Esophagus squamous epithelium (tissue), 5 donors: ENCODE results near the gene ELFN2. TPM values are rescaled to one million over a fixed set of nuclear protein-coding genes. Genes with fewer than 3 reads are reported as not detected.
A peak's percentile ranks its signal among the peaks of the same experiment; 100 is the strongest.

Experiments
- DNase-seq: peaks from one replicate; lab custom pipeline; 2025; lab: John Stamatoyannopoulos, UW
- H3K27ac ChIP-seq, 4 donors: fragments of 200-600 bp; sonication (generic); one replicate each; pipeline ENCODE4 v1.5.1; 2016 to 2019; ENCODE audit warnings: mild to moderate bottlenecking in 1 of 4
- H3K27me3 ChIP-seq, 4 donors: fragments of 200-600 bp; sonication (generic); 1 replicate in 3 of 4; 2 replicates in 1 of 4; pipeline versions ENCODE4 v1.5.1 to v1.6.0; 2017 to 2021; ENCODE audit warnings: antibody characterized with exemption in 1 of 4
- H3K36me3 ChIP-seq, 3 donors: fragments of 200-600 bp; sonication (generic); one replicate each; pipeline ENCODE4 v1.5.1; 2016 to 2019
- H3K4me1 ChIP-seq, 3 donors: fragments of 200-600 bp; sonication (generic); one replicate each; pipeline ENCODE4 v1.5.1; 2017 to 2019
- H3K4me3 ChIP-seq, 4 donors: fragments of 200-600 bp; sonication (generic); 1 replicate in 3 of 4; 2 replicates in 1 of 4; pipeline ENCODE4 v1.5.1; 2016 to 2019; ENCODE audit warnings: mild to moderate bottlenecking in 2 of 4, moderate library complexity in 1 of 4
- H3K9me3 ChIP-seq, 3 donors: fragments of 200-600 bp; sonication (generic); one replicate each; pipeline ENCODE4 v1.5.1; 2016 to 2019
- POLR2A ChIP-seq, 4 donors: fragments of 450-650 bp; IDR thresholded peaks; one replicate each; pipeline ENCODE4 v1.6.1; 2017; ENCODE audit warnings: antibody characterized with exemption in 4 of 4, mild to moderate bottlenecking in 4 of 4, moderate library complexity in 3 of 4
- WGBS, 2 donors: methylation state at CpG; one replicate each; pipeline ENCODE4 v1.1.5; 2018; 5-methylcytosine and 5-hydroxymethylcytosine counted together
- intact Hi-C: fragments of 100-400 bp; cut with DNase I; formaldehyde crosslinking; loops from one replicate; pipeline ENCODE4 v1.15.0; 2022
- total RNA-seq, 4 donors: library from RNA; depleted of rRNA; stranded (reverse); fragments of >200 nt; gene quantifications; one replicate each; pipeline ENCODE4 v1.1.0, GENCODE V29; 2016
- TF ChIP-seq, protein P1 (sequence below), 6 experiments: fragments of 450-650 bp in 4 of 6; fragments of 200-600 bp in 2 of 6; sonication (generic) in 2 of 6; IDR thresholded peaks; one replicate each; pipeline ENCODE4 v1.5.1; 2016 to 2019; ENCODE audit warnings: antibody characterized with exemption in 6 of 6, mild to moderate bottlenecking in 4 of 6, moderate library complexity in 4 of 6
- donor health status: DM: yes; HTN: yes; CAD: no.

Gene ELFN2, protein sequence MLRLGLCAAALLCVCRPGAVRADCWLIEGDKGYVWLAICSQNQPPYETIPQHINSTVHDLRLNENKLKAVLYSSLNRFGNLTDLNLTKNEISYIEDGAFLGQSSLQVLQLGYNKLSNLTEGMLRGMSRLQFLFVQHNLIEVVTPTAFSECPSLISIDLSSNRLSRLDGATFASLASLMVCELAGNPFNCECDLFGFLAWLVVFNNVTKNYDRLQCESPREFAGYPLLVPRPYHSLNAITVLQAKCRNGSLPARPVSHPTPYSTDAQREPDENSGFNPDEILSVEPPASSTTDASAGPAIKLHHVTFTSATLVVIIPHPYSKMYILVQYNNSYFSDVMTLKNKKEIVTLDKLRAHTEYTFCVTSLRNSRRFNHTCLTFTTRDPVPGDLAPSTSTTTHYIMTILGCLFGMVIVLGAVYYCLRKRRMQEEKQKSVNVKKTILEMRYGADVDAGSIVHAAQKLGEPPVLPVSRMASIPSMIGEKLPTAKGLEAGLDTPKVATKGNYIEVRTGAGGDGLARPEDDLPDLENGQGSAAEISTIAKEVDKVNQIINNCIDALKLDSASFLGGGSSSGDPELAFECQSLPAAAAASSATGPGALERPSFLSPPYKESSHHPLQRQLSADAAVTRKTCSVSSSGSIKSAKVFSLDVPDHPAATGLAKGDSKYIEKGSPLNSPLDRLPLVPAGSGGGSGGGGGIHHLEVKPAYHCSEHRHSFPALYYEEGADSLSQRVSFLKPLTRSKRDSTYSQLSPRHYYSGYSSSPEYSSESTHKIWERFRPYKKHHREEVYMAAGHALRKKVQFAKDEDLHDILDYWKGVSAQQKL
- not detected for total RNA-seq

DNA sequence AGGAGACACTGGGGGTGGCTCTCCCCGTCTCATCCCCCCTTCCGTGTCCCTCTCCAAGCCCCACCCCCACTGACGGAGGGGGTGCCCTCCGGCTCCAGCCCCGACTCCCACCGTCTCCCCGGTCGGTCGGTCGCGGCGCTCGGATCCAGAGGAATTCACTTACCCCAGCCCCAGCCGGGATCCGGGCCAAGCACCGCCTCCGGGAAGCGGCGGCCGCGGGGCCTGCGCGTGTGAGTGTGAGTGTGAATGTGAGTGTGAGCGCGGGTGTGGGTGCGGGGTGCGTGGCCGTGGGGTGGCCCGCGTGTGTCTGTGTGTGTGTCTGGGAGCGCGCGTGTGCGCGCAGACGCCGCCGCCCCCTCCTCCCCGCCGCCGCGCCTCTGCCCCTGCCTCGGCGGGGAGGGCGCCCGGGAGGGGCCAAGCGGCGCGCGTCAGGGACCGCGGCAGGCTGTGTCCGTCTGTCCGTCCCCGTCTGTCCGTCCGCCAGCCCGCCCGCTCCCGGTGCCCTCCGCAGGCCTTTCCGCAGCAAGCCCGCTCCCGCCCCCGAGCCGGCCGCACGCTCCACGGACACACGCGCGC is at the start of gene ELFN2:
Gene ELFN2 (minus strand): TSS at position 345 of the 576 bp plus-strand sequence. CDS start 51,945 bp downstream, outside the sequence.
- peaks cover 9 to 24% (median 10%) of the 10 kb centered on the region in 3 donors for H3K4me1 ChIP-seq
- TF ChIP-seq, protein P1, sequence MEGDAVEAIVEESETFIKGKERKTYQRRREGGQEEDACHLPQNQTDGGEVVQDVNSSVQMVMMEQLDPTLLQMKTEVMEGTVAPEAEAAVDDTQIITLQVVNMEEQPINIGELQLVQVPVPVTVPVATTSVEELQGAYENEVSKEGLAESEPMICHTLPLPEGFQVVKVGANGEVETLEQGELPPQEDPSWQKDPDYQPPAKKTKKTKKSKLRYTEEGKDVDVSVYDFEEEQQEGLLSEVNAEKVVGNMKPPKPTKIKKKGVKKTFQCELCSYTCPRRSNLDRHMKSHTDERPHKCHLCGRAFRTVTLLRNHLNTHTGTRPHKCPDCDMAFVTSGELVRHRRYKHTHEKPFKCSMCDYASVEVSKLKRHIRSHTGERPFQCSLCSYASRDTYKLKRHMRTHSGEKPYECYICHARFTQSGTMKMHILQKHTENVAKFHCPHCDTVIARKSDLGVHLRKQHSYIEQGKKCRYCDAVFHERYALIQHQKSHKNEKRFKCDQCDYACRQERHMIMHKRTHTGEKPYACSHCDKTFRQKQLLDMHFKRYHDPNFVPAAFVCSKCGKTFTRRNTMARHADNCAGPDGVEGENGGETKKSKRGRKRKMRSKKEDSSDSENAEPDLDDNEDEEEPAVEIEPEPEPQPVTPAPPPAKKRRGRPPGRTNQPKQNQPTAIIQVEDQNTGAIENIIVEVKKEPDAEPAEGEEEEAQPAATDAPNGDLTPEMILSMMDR (IDR thresholded peaks at IDR 0.05) = no peak
- TF ChIP-seq POLR2A (IDR thresholded peaks at IDR 0.05) = no peak
- H3K9me3 ChIP-seq = no peaks in the 10 kb centered on the region
- no peak for DNase-seq
- intact Hi-C loops = loop anchor here (10.0 kb wide), 1 partner anchor 112 kb away; no protein-coding TSS in a partner anchor
- H3K27ac ChIP-seq = no peak within 1 kb of the TSS
- peak within 1 kb of the TSS; percentile 20 to 65 (median 38) for H3K4me3 ChIP-seq
- H3K36me3 ChIP-seq = no peaks in the 10 kb centered on the region
- 0 to 10% methylated on average over 3 to 4 of the region's 72 CpGs for WGBS, 2 donors
- H3K27me3 ChIP-seq = peaks cover 12 to 100% (median 27%) of the 10 kb centered on the region in 4 donors

DNA sequence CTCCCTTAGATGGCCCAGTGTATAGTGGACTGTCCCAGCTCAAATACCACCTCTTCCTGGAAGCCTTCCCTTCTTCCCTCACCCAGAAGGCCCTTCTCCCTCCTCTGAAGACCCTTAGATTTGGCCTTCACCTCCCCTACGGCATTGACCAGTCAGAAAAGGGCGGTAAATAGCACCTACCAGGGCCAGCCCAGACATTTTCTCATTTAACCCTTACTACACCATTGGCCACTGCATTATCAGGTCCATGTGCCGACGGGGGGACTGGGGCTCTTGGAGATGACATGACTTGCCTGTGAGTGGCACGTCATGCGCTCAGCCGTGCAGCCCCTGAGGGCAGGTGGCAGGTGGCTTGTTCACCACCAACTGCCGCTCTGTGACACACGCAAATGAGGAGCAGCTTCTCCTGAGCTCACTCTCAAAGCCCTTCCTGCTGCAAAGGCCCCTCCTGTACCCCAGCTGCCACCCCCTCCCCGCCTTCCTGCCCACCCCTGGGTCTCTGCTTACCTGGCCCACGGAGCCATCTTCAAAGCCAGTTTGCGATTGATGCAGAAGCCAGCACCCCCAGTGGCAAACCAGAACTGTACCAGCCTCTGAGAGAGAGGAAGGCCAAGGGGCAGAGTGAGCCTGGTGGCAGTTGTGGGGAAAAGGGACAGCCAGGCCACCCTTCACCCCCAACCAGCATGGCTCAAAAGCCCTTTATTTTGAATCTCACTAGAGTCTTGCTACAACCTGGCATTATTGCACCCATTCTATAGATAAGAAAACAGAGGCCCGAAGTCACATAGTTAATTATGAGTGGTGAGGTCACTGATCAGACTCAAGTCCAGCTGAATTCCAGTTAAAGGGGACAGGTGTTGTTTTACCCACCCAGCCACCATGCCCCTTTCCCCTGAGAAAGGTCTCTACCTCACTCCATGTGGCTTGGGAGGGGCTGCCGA is 49.4 kb upstream of the ELFN2 start:
- TF ChIP-seq, protein P1 (IDR thresholded peaks at IDR 0.05) = no peak
- no peak for TF ChIP-seq POLR2A (IDR thresholded peaks at IDR 0.05)
- intact Hi-C loops = no loop called here
- H3K36me3 ChIP-seq = peaks cover 0 to 37% (median 0%) of the 10 kb centered on the region in 3 donors
- 71 to 83% methylated on average over 3 to 9 of the region's 14 CpGs for WGBS, 2 donors
- H3K9me3 ChIP-seq = no peaks in the 10 kb centered on the region
- H3K27me3 ChIP-seq = peaks cover 0 to 65% (median 3%) of the 10 kb centered on the region in 4 donors
- no peak for DNase-seq
- no peaks in the 10 kb centered on the region for H3K4me1 ChIP-seq
- H3K27ac ChIP-seq = no peak overlapping the region
- no peak overlapping the region for H3K4me3 ChIP-seq

DNA sequence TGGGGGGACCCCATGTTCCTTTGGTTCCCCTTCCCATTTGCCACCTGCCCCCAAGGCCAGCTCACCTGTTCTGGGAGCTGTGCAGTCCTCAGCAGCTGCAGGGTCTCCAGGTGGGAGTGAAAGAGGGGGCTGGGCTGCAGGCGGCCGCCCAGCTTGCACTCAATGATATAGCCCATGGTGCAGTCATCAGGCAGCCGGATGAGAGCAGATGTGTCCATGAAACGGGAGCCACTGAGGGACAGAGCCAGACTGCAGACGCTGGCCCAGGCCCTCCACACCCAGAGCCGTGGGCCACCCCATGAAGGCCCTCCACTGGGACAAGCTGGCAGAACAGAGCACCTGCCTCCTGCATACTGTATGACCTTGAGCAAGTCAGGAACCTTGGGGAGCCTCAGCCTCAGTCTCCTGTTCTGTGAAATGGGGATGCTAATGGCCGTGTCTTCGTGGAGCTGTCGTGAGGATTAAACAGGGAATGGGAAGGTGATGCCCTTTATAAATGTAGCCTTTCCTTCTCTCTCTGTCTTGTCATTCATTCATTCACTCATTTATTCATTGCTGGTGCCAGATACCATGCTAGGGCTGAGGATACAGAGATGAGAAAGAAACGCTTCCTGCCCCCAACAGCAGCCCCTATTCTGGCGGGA is 47.3 kb upstream of the ELFN2 start:
- H3K9me3 ChIP-seq = no peaks in the 10 kb centered on the region
- intact Hi-C loops = no loop called here
- H3K4me3 ChIP-seq = no peak overlapping the region
- H3K4me1 ChIP-seq = no peaks in the 10 kb centered on the region
- H3K27me3 ChIP-seq = peaks cover 0 to 52% (median 3%) of the 10 kb centered on the region in 4 donors
- TF ChIP-seq, protein P1 (IDR thresholded peaks at IDR 0.05) = no peak
- TF ChIP-seq POLR2A (IDR thresholded peaks at IDR 0.05) = no peak
- H3K27ac ChIP-seq = no peak overlapping the region
- H3K36me3 ChIP-seq = peaks cover 0 to 35% (median 0%) of the 10 kb centered on the region in 3 donors
- no peak for DNase-seq
- WGBS, 2 donors = 77 to 92% methylated on average over 5 to 6 of the region's 11 CpGs

DNA sequence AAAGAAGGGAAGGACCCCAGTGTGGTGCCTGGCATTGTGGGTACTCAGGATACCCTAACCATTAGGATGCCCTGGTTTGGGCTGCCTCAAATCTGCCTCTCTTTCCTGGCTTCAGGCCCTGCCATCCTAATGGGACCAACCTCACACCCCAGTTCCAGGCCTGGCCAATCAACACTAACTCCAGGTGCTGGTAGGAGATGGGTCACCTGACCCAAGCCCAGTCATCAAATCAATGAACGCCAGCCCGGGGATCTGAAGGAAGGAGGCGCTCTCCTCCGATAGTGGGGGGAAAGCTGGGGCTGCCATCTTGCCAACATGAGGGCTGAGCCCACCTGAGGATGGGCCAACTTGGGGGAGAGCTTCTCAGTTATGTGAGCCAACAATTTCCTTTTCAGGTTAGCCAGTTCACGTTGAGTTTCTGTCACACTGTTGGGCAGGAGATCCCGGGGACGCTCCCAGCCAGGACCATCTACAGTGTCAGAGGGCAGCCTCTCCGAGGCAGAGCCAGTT is 46.2 kb upstream of the ELFN2 start:
- intact Hi-C loops = no loop called here
- Histone ChIP-seq H3K27me3 (peaks cover 0 to 59% (median 3%) of the 10 kb centered on the region in 4 donors), H3K36me3 (peaks cover 0 to 24% (median 0%) of the 10 kb centered on the region in 3 donors), H3K27ac (no peak overlapping the region), H3K9me3 (no peaks in the 10 kb centered on the region), H3K4me3 (no peak overlapping the region), H3K4me1 (no peaks in the 10 kb centered on the region)
- no peak for DNase-seq
- 64 to 67% methylated on average over 2 to 5 of the region's 8 CpGs for WGBS, 2 donors
- TF ChIP-seq, protein P1 (IDR thresholded peaks at IDR 0.05) = no peak
- no peak for TF ChIP-seq POLR2A (IDR thresholded peaks at IDR 0.05)
